GM19468 (cell line): Measurements from ENCODE around the gene DOCK7.

Source experiments
- ATAC-seq: cut with Tn5 transposase; IDR thresholded peaks from one replicate; pipeline ENCODE4 v1.9.1; 2021; ENCODE audit warnings: mild to moderate bottlenecking, moderate library complexity, moderate number of reproducible peaks; ENCODE audit not compliant: unreplicated experiment; ENCODE audit errors: extremely low read depth

DOCK7 gene

DNA sequence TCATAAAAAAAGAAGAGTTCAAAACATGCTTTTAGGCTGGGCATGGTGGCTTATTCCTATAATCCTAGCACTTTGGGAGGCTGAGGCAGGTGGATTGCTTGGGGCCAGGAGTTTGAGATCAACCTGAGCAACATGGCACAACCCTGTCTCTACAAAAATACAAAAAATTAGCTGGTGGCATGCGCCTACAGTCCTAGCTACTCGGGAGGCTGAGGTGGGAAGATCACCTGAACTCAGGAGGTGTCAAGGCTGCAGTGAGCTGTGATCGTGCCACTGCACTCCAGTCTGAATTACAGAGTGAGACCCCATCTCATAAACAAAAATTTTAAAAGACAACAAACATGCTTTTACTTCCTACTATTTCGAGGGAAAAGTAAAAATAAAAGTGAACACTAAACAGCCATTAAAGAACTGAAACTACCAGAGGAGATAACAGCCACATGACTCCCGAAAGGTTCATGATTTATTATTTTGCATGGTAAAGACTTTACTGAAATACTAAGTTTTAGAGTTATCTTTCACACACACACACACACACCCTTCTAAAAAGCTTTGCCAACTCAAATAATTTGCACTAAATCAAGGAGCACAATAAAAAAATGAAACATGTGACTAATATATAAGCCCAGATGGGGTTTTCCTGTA, 203.2 kb downstream of the DOCK7 start:
- no peak for ATAC-seq

DNA sequence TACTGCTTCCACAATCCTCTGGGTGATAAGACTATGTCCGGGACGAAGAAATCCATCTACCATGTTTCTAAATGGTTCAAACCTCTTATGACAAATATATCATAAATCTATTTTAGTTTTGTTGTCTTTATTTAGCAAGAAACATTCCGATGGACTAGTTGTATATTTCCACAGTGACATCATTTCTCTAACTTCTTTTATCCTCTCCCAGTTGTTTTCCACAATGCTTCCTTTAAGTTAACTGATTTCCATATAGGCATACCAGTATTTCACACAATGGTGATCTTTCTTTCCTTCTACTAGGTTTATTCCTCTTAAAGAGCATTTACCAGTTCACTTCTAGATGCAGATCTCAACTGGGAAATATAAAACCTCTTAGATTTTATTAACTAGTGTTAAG, 206.5 kb downstream of the DOCK7 start:
- no peak for ATAC-seq

DNA sequence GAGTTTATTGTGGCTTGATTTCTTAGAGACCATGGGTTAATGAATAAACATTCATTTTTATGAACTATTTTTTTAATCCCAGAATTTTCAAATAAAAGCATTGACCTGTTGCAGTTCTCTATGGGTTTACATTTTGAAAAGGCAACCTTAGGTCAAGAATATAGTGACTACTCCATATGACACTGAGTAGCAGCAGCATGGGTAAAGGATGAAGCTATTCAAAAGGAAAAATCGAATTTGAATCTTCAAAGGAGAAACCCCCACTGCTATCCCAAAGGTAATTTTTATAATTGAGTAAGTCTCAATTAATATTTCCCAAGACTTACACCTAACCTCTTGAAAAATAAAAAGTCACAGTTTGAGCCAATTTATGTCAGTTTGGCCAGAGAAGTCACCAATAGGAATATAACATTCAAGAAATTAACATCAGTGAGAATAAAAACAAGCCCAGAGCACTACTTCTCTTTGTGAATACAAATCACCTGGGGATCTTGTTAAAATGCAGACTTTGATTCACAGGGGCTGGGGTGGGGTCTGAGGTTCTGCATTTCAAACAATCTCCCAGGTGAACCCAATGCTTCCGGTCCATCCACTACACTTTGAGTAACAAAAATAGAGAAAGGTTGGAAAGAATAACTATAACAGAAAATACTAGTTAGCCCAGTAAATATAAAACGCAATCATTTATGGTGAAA, 211.5 kb downstream of the DOCK7 start:
- no peak for ATAC-seq

GRCh38 chr1:62467092-62467491, 221.1 kb downstream of the DOCK7 start:
- no peak for ATAC-seq

DNA sequence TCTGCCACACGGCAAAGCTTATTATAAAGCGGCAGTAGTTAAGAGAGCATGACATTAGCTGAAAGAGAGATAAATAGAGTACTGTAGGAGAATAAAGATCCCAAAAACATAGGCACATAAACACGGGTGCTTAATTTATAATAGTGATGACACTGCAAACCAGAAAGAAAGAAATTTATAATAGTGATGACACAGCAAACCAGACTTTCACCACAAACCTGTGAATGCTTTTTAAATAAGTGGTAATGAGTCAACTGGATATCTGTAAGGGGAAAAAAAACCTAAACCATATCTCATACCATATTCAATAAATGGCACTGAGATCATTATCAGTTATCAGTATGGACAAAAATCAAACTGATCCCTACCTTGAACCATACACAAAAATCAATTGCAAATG, 225.8 kb downstream of the DOCK7 start:
- no peak for ATAC-seq

DNA sequence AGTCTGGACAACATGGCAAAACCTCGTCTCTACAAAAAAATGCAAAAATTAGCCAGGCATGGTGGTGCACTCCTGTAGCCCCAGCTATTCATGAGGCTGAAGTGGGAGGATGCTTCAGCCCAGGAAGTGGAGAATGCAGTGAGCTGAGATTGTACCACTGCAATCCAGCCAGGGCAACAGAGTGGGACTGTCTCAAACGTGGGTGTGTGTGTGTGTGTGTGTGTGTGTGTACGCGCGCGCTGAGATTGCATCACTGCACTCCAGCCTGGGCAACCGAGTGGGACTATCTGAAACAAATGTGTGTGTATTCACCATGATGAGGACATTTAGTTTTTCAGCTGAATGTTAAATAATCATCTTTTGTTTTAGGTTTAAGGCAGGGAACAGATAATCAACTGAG, 230.2 kb downstream of the DOCK7 start:
- ATAC-seq = no peak

DNA sequence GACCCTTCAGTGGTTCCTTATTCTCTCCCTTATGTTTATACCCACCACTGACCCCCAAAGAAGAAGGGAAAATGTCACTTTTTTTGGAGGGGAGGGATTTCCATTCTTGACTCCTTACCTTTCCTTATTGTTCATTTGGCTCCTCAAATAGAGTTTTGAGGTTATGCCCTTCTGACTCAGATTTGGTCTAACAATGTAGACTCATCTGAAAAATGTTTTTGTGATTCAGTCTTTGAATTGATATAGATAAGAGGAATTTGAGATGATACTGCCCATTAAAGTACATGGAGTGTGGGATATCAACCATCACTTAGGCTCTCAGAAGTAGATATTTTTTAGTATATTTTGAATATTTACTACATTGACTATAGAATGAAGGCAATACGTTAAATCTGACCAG, 235.2 kb downstream of the DOCK7 start:
- ATAC-seq = no peak

- no peak for ATAC-seq
Measured at GRCh38 chr1:62450301-62450700, 237.9 kb downstream of the DOCK7 start.

- no peak for ATAC-seq
Measured at GRCh38 chr1:62448221-62448933, 239.8 kb downstream of the DOCK7 start.

DNA sequence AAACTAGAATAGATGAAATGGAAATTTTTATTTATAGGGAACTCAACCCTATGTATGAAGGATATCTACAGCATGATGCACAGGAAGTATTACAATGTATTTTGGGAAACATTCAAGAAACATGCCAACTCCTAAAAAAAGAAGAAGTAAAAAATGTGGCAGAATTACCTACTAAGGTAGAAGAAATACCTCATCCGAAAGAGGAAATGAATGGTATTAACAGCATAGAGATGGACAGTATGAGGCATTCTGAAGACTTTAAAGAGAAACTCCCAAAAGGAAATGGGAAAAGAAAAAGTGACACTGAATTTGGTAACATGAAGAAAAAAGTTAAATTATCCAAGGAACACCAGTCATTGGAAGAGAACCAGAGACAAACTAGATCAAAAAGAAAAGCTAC, 243.5 kb downstream of the DOCK7 start:
- ATAC-seq = no peak

DNA sequence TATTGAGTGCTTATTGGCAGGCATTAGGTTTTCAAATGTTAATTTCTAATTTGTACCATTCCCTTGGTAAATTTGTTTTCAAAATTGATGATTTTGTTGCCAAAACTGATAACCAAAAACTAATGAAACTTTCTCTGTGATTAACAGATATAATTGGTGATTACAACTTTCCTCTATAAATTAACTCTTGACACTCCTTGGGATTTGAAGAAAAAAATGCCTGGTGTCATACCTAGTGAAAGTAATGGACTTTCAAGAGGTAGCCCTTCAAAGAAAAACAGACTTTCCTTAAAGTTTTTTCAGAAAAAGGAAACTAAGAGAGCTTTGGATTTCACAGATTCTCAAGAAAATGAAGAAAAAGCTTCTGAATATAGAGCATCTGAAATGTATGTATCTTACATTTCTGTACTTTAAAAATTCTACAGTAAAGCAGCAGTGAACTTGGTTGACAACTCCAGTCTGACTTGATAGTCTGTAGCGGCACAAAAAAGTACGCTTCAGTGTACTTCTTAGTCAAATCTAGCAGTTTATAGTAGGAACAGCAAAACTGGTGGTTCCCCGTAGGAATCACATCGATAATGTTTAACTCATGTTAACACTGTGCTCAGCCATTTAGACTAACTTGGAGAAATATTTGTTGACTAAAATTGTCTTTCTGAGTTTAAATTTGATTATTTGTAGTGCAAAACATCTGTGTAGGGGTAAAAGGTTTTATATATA, 248.4 kb downstream of the DOCK7 start:
- peak; percentile 13 for ATAC-seq

DNA sequence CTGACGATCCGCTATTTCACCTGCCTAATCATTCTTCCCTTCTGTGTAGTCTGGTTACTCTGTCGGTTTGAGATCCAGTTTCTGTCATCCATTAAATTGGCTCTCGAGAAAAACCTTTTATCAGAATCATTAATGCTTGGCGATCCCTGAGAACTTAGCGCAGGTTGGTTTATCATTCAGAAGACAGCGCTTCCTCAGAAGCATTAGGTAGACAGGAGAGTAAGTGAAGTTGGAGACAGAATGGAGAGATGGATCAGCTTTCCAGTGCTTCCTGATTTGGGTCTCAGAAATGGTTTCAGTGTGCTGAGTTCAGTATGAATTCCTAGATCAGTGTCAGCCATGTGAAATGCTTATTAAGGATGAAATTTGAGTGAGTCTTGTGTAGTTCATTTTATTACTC, 250.0 kb downstream of the DOCK7 start:
- ATAC-seq = no peak

- no peak for ATAC-seq
Measured at GRCh38 chr1:62437273-62437940, 250.8 kb downstream of the DOCK7 start.

- ATAC-seq = peak; percentile 0
Measured at GRCh38 chr1:62436466-62437272, 251.5 kb downstream of the DOCK7 start, which contains the start of gene USP1. Gene USP1 (plus strand): TSS chr1:62437049. CDS start chr1:62439868, 2,819 bp downstream.

DNA sequence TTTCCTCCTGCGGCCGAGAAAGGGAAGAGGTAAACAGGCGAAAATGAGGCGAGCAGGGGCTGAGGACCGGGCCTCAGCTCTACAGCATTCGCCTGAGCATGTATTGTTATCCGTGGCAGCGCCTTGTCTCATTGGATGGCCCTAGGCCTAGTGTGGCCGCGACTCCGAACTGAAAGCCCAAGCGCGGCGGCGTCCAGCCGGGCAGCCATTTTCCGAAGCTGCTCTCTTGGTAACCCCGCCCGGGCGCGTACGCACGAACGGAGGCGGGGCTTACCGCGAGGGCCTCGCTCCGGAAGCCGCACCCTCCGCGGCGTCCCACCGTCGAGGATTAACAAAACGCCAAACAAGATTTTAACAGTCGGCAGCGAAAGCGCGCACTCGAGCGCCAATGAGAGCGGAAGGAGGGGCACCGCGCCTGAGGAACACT, 252.1 kb downstream of the DOCK7 start:
- ATAC-seq = peak; percentile 78

DNA sequence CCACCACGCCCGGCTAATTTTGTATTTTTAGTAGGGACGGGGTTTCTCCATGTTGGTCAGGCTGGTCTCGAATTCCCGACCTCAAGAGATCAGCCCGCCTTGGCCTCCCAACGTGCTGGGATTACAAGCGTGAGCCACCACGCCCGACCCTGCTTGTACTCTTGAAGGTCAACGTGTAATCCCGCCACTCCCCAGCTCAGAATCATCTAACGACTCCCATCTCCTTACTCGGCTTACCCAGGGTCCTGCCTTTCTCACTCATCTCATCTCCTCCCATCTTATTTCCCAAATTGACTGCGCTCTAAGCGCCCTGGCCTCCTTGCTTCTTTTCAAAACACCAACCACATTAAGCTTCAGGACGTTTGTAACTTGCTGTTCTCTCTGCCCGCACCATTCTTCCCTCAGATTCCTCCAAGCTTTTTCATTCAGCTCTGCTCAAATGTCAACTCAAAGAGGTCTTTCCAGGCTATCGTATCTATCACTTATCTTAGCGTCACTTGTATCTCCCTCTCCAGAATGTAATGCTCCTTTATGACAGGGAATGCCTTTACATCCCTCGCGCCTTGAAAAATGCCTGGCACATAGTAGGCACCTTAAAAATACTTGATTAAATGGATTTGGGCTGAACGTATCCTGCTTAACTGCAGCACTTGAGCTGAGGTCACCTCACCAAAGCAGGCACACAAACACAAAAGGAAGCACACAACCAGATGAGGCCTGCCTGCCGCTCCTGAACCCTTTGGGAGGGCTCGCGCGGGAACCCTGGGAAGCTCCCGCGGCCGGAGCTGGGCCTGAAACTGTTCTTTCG, 252.8 kb downstream of the DOCK7 start:
- no peak for ATAC-seq

- no peak for ATAC-seq
Measured at GRCh38 chr1:62434618-62435001, 253.6 kb downstream of the DOCK7 start.

- ATAC-seq = no peak
Measured at GRCh38 chr1:62433861-62434617, 254.1 kb downstream of the DOCK7 start.
